Measurements from ENCODE around the gene OGFOD3. TPM values are rescaled to one million over a fixed set of nuclear protein-coding genes. Genes with fewer than 3 reads are reported as not detected.

OGFOD3 gene
- total RNA-seq, 1 donor, result 41.7 TPM

- no peak for DNase-seq (ENCODE audit: low read depth in 2 of 3, low spot score in 2 of 3)
These were observed 29.5 kb upstream of the OGFOD3 start for GRCh38 chr17:82447876-82448275.

- DNase-seq (ENCODE audit: low read depth in 2 of 3, low spot score in 2 of 3), result no peak
These were observed 28.3 kb upstream of the OGFOD3 start for GRCh38 chr17:82446649-82447048.

- DNase-seq (ENCODE audit: low read depth in 2 of 3, low spot score in 2 of 3), result no peak
These were observed 27.7 kb upstream of the OGFOD3 start for GRCh38 chr17:82446124-82446523.

GRCh38 chr17:82445542-82445941, 27.2 kb upstream of the OGFOD3 start:
- no peak for DNase-seq (ENCODE audit: low read depth in 2 of 3, low spot score in 2 of 3)

GRCh38 chr17:82444941-82445521, 26.6 kb upstream of the OGFOD3 start:
- DNase-seq (ENCODE audit: low read depth in 2 of 3, low spot score in 2 of 3), result no peak

GRCh38 chr17:82444284-82444893, 26.0 kb upstream of the OGFOD3 start:
- DNase-seq (ENCODE audit: low read depth in 2 of 3, low spot score in 2 of 3), result no peak

- DNase-seq (ENCODE audit: low read depth in 2 of 3, low spot score in 2 of 3), result no peak
These were observed 25.3 kb upstream of the OGFOD3 start for GRCh38 chr17:82443465-82444283.

GRCh38 chr17:82442643-82443464, 24.5 kb upstream of the OGFOD3 start:
- DNase-seq (ENCODE audit: low read depth in 2 of 3, low spot score in 2 of 3), result no peak

GRCh38 chr17:82441691-82442487, 23.5 kb upstream of the OGFOD3 start:
- no peak for DNase-seq (ENCODE audit: low read depth in 2 of 3, low spot score in 2 of 3)

- DNase-seq (ENCODE audit: low read depth in 2 of 3, low spot score in 2 of 3), result no peak
These were observed 22.7 kb upstream of the OGFOD3 start for GRCh38 chr17:82440991-82441627.

GRCh38 chr17:82440469-82440981, 22.1 kb upstream of the OGFOD3 start:
- DNase-seq (ENCODE audit: low read depth in 2 of 3, low spot score in 2 of 3), result peak in 1 of 3 donors; percentile 22

GRCh38 chr17:82439829-82440365, 21.5 kb upstream of the OGFOD3 start:
- DNase-seq (ENCODE audit: low read depth in 2 of 3, low spot score in 2 of 3), result no peak

- no peak for DNase-seq (ENCODE audit: low read depth in 2 of 3, low spot score in 2 of 3)
These were observed 20.9 kb upstream of the OGFOD3 start for GRCh38 chr17:82439194-82439828.

GRCh38 chr17:82438401-82439193, 20.2 kb upstream of the OGFOD3 start:
- DNase-seq (ENCODE audit: low read depth in 2 of 3, low spot score in 2 of 3), result no peak

- no peak for DNase-seq (ENCODE audit: low read depth in 2 of 3, low spot score in 2 of 3)
These were observed 18.9 kb upstream of the OGFOD3 start for GRCh38 chr17:82437325-82437668.

- DNase-seq (ENCODE audit: low read depth in 2 of 3, low spot score in 2 of 3), result no peak
These were observed 18.4 kb upstream of the OGFOD3 start for GRCh38 chr17:82436601-82437324.
